ENCODE measurements around the gene NHSL1. TPM values are rescaled to one million over a fixed set of nuclear protein-coding genes. Genes with fewer than 3 reads are reported as not detected.

NHSL1 gene
- total RNA-seq, 2 donors from 2014 or later: 16.3 to 17.5 TPM

DNA sequence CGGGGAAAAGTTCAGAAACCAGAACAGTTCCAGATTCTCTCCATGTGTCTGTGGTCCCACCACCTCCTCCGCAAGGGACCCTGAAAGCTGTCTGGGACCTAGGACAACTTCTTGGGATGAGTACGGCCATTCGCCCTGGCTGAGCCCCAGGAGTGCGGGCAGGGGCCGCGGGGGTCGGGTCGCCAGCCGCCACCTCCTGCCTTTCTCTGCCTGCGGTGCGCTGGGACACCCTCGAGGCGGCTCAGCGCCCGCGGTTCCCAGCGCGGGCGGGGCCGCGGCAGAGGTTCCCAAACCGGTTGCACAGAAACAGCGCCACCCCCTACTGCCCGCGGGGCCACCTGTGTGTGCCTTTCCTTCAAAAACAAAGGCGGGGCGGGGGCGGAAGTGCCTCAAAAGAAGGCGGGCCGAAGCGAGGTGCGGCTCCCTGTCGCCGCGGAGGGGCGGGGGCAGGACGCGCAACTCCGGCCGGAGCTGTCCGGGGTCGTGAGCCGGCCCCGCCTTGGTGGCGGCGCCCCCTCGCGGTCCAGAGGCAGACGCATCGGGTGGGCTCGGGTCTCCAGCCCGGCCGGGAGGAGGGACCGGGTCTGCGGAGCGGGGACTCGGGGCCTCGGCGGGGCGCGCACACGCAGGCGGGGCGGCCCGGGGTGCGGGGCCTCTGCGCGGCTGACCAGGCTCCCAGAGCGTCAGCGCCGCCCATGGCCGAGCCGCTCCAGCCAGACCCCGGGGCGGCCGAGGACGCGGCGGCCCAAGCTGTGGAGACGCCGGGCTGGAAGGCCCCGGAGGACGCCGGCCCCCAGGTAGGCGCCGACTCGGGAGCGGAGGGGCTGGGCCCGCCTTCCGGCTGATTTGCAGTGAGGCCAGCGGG lies 95.3 kb downstream of the NHSL1 start, which contains the start of gene HEBP2:
TSS of gene HEBP2 (plus strand) at position 423 of the 865 bp plus-strand sequence. CDS start at position 696, 273 bp downstream.
- Mint-ChIP-seq H3K4me1 (peaks cover 13% of the 10 kb centered on the region), H3K27ac (peak within 1 kb of the TSS; percentile 92), H3K9me3 (no peaks in the 10 kb centered on the region), H3K27me3 (ENCODE audit: insufficient read depth) (no peaks in the 10 kb centered on the region), H3K36me3 (ENCODE audit: low read depth) (peaks cover 28% of the 10 kb centered on the region), H3K4me3 (peak within 1 kb of the TSS; percentile 90)
- Histone ChIP-seq H3K27ac (ENCODE audit: low read depth, low read length) (peak within 1 kb of the TSS; percentile 5), H3K4me3 (ENCODE audit: low read length) (peak within 1 kb of the TSS; percentile 96), H3K27me3 (ENCODE audit: control insufficient read depth, insufficient read depth, low read length, poor library complexity, severe bottlenecking) (no peaks in the 10 kb centered on the region), H3K4me1 (ENCODE audit: control insufficient read depth, insufficient read depth, low read length) (no peaks in the 10 kb centered on the region), H3K9ac (ENCODE audit: extremely low read depth, low read length, poor library complexity, severe bottlenecking) (peak within 1 kb of the TSS; percentile 78), H3K36me3 (ENCODE audit: control insufficient read depth, insufficient read depth, low read length) (peaks cover 34% of the 10 kb centered on the region), H3K9me3 (ENCODE audit: control insufficient read depth, low read length) (no peaks in the 10 kb centered on the region)
- TF ChIP-seq CTCF (conservative IDR thresholded peaks at IDR 0.05): peak; percentile 88
- DNase-seq: peak; percentile 100
- WGBS, 2 experiments (ENCODE audit: insufficient coverage in 1 of 2, insufficient read length in 1 of 2): 0 to 2% methylated on average over 37 to 91 of the region's 92 CpGs

DNA sequence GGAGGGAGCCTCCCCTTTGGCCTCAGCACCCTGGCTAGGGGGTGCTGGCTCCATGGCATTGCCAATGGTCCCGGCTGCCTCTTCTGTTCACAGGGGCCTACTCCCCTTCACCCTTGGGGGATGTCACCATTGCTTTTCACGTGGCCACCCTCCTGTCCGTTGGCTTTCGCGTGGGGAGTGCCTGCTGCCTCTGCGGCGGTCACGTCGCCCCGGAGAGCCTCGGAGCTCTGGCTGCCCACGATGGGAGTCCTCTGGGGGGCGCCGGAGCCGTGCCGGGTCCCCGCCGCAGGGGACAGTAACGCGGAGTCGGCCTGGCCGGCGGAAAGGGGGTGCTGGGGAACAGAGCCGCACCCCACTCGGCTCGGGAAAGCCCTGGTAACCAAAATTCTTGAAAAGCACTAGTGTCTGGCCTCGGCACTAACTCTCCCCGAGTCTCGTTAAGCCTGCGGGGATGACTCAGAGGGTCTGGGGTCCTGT lies 95.9 kb downstream of the NHSL1 start:
- no peaks in the 10 kb centered on the region for H3K4me1 ChIP-seq (ENCODE audit: control insufficient read depth, insufficient read depth, low read length)
- no peaks in the 10 kb centered on the region for H3K9me3 ChIP-seq (ENCODE audit: control insufficient read depth, low read length)
- WGBS, 2 experiments (ENCODE audit: insufficient coverage in 1 of 2, insufficient read length in 1 of 2): 29 to 41% methylated on average over 12 to 30 of the region's 30 CpGs
- no peak overlapping the region for H3K27ac ChIP-seq (ENCODE audit: low read depth, low read length)
- Mint-ChIP-seq H3K27me3 (ENCODE audit: insufficient read depth) (no peaks in the 10 kb centered on the region), H3K4me1 (peaks cover 13% of the 10 kb centered on the region), H3K27ac (peak overlapping the region; percentile 88), H3K4me3 (peak overlapping the region; percentile 90), H3K36me3 (ENCODE audit: low read depth) (peaks cover 23% of the 10 kb centered on the region), H3K9me3 (no peaks in the 10 kb centered on the region)
- peak overlapping the region; percentile 22 for H3K9ac ChIP-seq (ENCODE audit: extremely low read depth, low read length, poor library complexity, severe bottlenecking)
- TF ChIP-seq CTCF (conservative IDR thresholded peaks at IDR 0.05): peak; percentile 51
- H3K27me3 ChIP-seq (ENCODE audit: control insufficient read depth, insufficient read depth, low read length, poor library complexity, severe bottlenecking): no peaks in the 10 kb centered on the region
- H3K36me3 ChIP-seq (ENCODE audit: control insufficient read depth, insufficient read depth, low read length): peaks cover 28% of the 10 kb centered on the region
- DNase-seq: peak; percentile 74
- peak overlapping the region; percentile 70 for H3K4me3 ChIP-seq (ENCODE audit: low read length)

GRCh38 chr6:138402838-138403187 lies 96.5 kb downstream of the NHSL1 start:
- 95 to 100% methylated on average over 2 to 8 of the region's 8 CpGs for WGBS, 2 experiments (ENCODE audit: insufficient coverage in 1 of 2, insufficient read length in 1 of 2)
- Histone ChIP-seq H3K9me3 (ENCODE audit: control insufficient read depth, low read length) (no peaks in the 10 kb centered on the region), H3K9ac (ENCODE audit: extremely low read depth, low read length, poor library complexity, severe bottlenecking) (no peak overlapping the region), H3K36me3 (ENCODE audit: control insufficient read depth, insufficient read depth, low read length) (peaks cover 22% of the 10 kb centered on the region), H3K27me3 (ENCODE audit: control insufficient read depth, insufficient read depth, low read length, poor library complexity, severe bottlenecking) (no peaks in the 10 kb centered on the region), H3K4me3 (ENCODE audit: low read length) (no peak overlapping the region), H3K27ac (ENCODE audit: low read depth, low read length) (no peak overlapping the region), H3K4me1 (ENCODE audit: control insufficient read depth, insufficient read depth, low read length) (no peaks in the 10 kb centered on the region)
- Mint-ChIP-seq H3K27ac (no peak overlapping the region), H3K4me1 (peaks cover 13% of the 10 kb centered on the region), H3K36me3 (ENCODE audit: low read depth) (peaks cover 17% of the 10 kb centered on the region), H3K9me3 (no peaks in the 10 kb centered on the region), H3K27me3 (ENCODE audit: insufficient read depth) (no peaks in the 10 kb centered on the region), H3K4me3 (peak overlapping the region; percentile 90)
- no peak for TF ChIP-seq CTCF (conservative IDR thresholded peaks at IDR 0.05)
- DNase-seq: no peak
